GM12875 (cell line): ENCODE measurements around the gene ZNRF1.

Source experiments
- H3K4me3 ChIP-seq: one replicate; pipeline ENCODE4 v1.5.1; 2011; ENCODE audit warnings: low read depth, low read length, control low read depth
- TF ChIP-seq, protein P1 (sequence below): IDR thresholded peaks from 2 replicates; pipeline ENCODE4 v1.5.1; 2011; ENCODE audit warnings: low read depth, mild to moderate bottlenecking, control low read depth, inconsistent platforms, low read length, moderate library complexity, borderline replicate concordance; ENCODE audit not compliant: insufficient read depth

ZNRF1 gene

DNA sequence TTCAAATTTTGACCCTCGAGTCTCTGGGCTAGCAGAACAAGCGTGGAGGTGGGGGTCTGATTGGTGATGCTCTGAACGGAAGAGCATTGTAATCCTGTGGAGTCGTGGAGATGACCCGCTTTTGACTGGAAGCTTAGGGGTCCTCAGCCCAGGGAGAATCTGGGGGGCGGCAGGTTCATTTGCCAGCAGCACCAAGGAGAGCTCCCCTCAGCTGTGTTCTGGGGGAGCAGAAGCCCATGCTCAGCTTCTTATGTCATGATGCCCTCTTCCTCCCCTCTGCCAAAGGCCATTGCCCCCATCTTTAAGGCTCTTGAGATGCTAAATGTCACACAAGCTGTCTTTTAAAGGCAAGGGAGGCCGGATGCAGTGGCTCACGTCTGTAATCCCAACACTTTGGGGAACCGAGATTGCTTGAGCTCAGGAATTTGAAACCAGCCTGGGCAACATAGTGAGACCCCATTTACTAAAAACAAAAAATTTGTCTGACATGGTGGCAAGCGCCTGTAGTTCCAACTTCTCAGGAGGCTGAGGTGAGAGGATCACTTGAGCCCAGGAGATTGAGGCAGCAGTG, 98.5 kb downstream of the ZNRF1 start:
- no peak overlapping the region for H3K4me3 ChIP-seq
- TF ChIP-seq, protein P1, sequence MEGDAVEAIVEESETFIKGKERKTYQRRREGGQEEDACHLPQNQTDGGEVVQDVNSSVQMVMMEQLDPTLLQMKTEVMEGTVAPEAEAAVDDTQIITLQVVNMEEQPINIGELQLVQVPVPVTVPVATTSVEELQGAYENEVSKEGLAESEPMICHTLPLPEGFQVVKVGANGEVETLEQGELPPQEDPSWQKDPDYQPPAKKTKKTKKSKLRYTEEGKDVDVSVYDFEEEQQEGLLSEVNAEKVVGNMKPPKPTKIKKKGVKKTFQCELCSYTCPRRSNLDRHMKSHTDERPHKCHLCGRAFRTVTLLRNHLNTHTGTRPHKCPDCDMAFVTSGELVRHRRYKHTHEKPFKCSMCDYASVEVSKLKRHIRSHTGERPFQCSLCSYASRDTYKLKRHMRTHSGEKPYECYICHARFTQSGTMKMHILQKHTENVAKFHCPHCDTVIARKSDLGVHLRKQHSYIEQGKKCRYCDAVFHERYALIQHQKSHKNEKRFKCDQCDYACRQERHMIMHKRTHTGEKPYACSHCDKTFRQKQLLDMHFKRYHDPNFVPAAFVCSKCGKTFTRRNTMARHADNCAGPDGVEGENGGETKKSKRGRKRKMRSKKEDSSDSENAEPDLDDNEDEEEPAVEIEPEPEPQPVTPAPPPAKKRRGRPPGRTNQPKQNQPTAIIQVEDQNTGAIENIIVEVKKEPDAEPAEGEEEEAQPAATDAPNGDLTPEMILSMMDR = no peak

DNA sequence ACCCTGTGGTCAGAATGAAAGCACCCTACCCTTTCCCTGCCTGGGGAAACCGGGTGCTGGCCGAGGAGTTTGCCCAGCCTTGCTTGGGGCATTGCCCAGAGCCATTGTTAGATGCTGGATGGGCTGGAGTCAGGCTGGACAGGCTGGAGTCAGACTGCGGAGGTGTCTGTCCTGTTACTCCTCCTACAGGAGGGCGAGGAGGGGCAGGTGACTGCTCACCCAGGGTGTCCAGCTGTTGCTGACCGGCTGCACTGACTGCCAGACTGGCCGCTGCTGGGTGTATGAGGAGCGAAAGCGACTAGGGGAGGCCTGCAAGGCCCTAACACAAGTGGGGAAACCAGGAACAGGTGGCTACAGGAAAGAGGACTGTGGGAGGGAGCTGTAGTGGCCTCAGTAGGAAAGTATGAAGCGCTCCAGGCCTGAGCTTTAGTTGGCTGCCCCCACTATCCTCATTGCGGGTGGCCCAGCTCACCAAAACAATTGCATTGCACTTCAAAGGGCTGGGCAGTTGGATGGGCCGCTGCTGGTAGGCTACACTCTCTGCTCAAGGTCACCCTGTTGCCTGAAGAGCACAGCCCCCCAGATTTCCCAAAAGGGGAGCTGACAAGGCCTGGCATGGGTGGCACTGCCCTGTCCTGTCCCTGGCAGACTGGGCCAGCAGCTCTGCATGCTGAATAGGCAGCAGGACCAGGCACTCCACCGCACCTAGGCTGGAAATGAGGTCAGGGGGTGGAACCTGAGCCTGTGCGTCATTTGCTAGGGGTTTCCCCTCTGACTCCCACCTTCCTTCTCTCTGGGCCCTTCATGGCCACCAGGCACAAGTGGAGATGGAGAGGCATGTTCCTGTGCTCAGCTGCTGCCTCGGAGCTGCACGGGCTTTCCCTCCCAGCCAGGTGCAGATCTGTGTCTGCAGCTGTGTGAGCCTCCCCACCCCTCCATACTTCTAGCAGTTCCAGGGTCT, 99.4 kb downstream of the ZNRF1 start:
- TF ChIP-seq, protein P1 = no peak
- H3K4me3 ChIP-seq = no peak overlapping the region

DNA sequence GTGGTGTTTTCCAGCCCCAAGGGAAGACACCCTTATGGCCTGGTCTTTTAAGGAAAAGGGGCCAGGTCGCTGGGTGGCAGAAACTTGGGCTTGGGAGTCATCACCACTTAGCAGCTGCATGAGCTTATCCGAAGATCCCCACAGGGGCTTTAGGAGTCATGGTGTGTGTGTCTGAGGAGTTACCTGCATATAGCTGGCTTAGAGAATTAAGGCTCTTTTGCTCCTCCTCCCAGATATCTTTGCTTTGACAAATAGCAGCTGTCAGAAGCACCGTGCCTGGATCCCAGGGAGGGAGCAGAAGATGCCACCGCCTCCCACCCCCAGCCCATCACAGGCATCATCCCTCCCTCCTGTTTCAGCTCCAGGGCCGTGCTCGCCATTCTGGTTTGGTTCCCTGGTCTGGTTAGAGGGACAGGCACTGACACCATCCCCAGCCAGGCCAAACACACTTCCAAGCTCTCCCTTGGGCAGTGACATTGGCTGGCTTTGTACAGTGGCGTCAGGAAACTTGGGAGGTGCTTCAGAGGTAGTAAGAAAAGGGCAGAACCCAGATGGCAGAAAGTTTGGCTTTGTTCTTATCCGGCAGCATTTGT, 100.3 kb downstream of the ZNRF1 start:
- TF ChIP-seq, protein P1 = no peak
- H3K4me3 ChIP-seq = no peak overlapping the region

DNA sequence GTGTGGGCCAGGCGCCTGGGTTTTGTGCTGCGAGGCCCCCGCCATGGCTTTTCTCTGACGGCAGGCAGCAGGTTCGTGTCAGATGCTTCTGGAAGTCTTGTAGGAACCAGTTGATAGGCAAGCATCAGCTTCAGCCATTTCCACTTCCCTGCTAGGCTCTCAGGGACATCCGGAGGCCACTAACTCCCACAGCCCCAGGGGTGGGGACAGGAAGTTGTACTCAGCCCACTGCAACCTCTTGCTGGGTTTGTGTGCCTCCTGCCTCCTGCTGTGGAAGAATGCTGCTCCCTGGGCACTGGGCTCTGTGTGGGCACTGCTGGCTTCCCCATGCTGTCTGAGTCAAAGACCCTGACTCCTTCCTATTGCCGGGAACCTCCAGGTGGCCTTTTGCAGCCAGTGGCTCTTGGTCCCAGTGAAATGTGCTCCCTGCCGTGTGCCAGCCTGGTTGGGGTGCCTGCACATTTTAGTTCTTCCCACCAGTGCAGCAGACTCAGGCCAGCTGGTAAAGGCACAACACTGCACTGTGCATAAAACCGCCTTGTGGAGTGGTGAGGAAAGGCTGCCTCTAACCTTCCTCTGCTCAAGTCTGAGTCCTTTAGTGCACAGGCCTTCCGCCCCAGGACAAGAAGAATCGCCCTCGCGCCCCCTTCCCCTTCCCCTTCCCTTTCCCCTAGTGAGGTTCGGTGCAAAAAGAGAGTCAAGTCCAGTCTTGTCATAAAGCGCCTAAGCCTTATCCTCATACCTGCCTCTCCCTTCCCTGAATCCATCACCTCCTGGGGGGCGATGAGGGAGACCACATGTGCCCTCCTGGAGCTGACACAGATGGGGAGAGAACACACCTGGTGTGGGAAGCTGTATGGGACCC, 101.1 kb downstream of the ZNRF1 start:
- H3K4me3 ChIP-seq = no peak overlapping the region
- TF ChIP-seq, protein P1 = no peak

DNA sequence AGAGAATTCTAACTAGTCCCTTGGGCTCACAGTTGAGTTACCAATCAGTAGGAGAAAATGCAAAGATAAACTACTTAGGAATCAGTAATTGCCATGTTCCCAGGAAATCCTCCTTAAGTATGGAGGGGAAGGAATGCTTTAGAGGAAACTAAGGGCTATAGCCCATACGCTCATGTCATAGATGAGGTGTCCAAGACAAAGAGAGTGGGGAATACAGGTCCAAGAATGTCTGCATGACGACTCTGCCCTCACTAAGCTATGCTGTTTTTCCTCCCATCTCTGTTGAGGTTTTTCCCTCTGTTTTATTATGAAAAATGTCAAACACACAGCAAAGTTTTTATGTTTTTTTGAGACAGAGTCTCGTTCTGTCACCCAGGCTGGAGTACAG, 101.8 kb downstream of the ZNRF1 start:
- no peak overlapping the region for H3K4me3 ChIP-seq
- TF ChIP-seq, protein P1 = no peak

DNA sequence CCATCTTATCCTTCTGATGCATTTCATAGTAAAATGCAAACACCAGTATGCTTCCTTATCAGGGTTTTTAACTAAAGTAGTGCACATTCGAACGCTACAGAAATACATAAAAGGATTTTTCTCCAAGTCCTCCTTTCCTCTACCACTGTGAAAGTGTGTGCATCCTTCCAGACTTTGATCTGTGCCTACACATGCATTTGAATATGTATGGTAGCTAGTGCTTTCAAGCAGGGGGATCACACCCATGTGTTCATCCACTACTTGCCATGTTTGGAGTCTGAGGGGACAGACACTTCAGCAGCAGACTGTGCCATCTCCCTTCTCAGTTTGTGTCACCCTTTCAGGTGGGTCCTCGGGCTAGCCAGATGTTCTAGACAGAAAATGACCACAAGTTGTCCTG, 102.8 kb downstream of the ZNRF1 start:
- no peak overlapping the region for H3K4me3 ChIP-seq
- TF ChIP-seq, protein P1 = no peak
